Activated CD4-positive, alpha-beta T cell treated with anti-CD3 and anti-CD28 coated beads, Interleukin-2, amount 50 U/mL, for 24 hours (primary cell): ENCODE data around the gene SLC10A3.

ENCODE experiments used
- DNase-seq, 2 donors: peaks; one replicate each; pipeline ENCODE4 v3.0.0-alpha.2; 2020; ENCODE audit warnings: low read depth in 1 of 2, low spot score in 1 of 2

Gene SLC10A3

GRCh38 chrX:154490414-154491083 is at the start of gene SLC10A3:
SLC10A3 (minus strand) TSS chrX:154490629; CDS start chrX:154488940, 1,689 bp downstream.
- peak; percentile 67 to 81 for DNase-seq

- DNase-seq: no peak
Observed at GRCh38 chrX:154539077-154539476, 48.6 kb upstream of the SLC10A3 start.

- no peak for DNase-seq
Observed at GRCh38 chrX:154535892-154536291, 45.5 kb upstream of the SLC10A3 start.

- DNase-seq: peak; percentile 73 to 79
Observed at GRCh38 chrX:154534526-154535322, 44.3 kb upstream of the SLC10A3 start.

- no peak for DNase-seq
Observed at GRCh38 chrX:154532690-154533089, 42.3 kb upstream of the SLC10A3 start.

- DNase-seq: no peak
Observed at GRCh38 chrX:154531626-154532025, 41.2 kb upstream of the SLC10A3 start.

- DNase-seq: no peak
Observed at GRCh38 chrX:154530286-154530685, 39.9 kb upstream of the SLC10A3 start.

- no peak for DNase-seq
Observed at GRCh38 chrX:154529206-154529612, 38.8 kb upstream of the SLC10A3 start.

GRCh38 chrX:154526901-154527675 is 36.7 kb upstream of the SLC10A3 start:
- peak in 1 of 2 donors; percentile 39 for DNase-seq

- DNase-seq: no peak
Observed at GRCh38 chrX:154525606-154526490, 35.4 kb upstream of the SLC10A3 start.

GRCh38 chrX:154519389-154519788 is 29.0 kb upstream of the SLC10A3 start:
- no peak for DNase-seq

GRCh38 chrX:154517101-154517781 is 26.8 kb upstream of the SLC10A3 start:
- DNase-seq: no peak

- no peak for DNase-seq
Observed at GRCh38 chrX:154516656-154517100, 26.2 kb upstream of the SLC10A3 start.

- DNase-seq: peak; percentile 84 to 89
Observed at GRCh38 chrX:154515966-154516655, 25.7 kb upstream of the SLC10A3 start, which contains the start of gene FAM3A. FAM3A (minus strand) TSS chrX:154516232; CDS start chrX:154515772, 460 bp downstream.

GRCh38 chrX:154515090-154515965 is 24.9 kb upstream of the SLC10A3 start:
- DNase-seq: no peak

- no peak for DNase-seq
Observed at GRCh38 chrX:154513716-154514115, 23.3 kb upstream of the SLC10A3 start.

- no peak for DNase-seq
Observed at GRCh38 chrX:154512879-154513553, 22.6 kb upstream of the SLC10A3 start.

GRCh38 chrX:154511761-154512160 is 21.3 kb upstream of the SLC10A3 start:
- no peak for DNase-seq
